ENCODE data around the gene PCDHGB4.
"Not testable (repeated sequence)": the region's sequence is repeated elsewhere in the genome, so short reads cannot be mapped to it uniquely, and the experiment has no call there.

The PCDHGB4 gene

DNA sequence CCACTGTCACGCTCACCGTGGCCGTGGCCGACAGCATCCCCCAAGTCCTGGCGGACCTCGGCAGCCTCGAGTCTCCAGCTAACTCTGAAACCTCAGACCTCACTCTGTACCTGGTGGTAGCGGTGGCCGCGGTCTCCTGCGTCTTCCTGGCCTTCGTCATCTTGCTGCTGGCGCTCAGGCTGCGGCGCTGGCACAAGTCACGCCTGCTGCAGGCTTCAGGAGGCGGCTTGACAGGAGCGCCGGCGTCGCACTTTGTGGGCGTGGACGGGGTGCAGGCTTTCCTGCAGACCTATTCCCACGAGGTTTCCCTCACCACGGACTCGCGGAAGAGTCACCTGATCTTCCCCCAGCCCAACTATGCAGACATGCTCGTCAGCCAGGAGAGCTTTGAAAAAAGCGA, 45.2 kb downstream of the PCDHGB4 start:
- DNase-seq: not testable (repeated sequence)

DNA sequence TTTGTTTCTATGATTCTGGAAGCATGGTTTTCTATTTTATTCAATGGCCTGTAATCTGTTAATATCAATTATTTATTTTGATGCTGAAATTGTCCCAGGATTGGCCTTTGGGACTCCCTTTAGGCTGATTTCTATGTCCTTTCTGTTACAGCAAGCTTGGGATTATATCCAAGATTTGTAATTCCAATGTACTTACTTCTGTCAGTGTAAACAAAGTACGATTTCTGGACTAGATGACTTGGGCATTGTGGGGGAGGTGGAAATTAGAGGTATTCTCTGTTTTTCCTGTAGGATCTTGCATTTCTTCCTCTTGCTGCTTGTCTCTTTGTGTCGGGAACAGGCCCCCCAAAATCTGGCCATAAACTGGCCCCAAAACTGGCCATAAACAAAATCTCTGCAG, 46.5 kb downstream of the PCDHGB4 start:
- DNase-seq: no peak

DNA sequence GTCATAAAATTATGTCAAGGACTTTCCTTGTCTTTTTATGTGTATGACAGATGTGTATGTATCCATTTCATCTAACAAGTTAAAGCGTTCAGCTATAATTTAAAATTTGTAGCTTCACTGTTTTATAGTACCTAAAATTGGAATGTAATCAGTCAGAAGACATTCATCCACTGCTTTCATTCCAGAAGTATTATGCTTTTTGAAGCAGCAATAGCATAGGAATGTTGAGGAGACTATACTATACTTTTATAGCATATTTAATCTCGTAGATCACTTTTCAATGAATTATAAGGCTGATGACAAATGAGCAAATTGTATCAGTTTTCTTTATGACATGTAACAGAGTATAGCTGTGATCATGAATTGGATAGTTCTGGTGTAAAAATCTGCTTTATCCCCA, 49.7 kb downstream of the PCDHGB4 start:
- DNase-seq: no peak

DNA sequence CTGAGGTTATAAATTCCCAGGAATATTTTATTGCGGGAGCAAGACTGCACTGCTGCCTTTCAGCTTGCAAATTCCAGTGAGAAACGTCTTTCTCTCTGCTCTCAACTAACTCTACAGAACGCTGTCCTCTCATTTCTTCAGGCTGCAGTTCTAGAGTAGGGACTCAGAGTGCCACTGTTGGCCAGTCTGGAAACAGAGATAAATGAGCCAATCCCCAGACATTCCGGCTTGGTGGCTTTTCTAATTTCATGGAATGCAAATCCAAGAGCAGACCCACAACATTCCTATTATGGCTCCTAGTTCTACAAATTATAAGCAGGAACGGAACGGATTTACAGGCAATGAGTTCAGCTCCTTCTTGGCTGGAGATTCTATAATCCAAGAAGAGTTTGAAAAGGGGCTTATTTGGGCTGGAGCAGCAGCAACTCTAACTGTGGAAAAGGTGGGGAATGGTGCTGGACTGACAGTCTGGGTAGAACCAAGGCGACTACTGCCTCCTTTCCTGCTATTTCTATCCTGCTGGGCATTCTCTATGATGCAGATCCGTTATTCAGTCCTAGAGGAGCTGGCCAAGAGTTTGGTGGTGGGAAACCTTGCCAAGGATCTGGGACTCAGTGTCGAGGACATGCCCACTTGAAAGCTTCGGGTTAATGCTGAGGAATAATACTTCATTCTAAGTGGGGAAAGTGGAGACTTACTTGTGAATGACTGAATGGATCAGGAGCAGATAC, 52.1 kb downstream of the PCDHGB4 start:
- no peak for DNase-seq

All from activated CD4-positive, alpha-beta T cell treated with anti-CD3 and anti-CD28 coated beads, Interleukin-10, Interleukin-2, amounts not matched to agents 100 ng/mL and 50 ng/mL, durations not matched to agents 16 hours and 8 hours (primary cell).